ENCODE results near the gene PIP4K2C. TPM values are rescaled to one million over a fixed set of nuclear protein-coding genes. Genes with fewer than 3 reads are reported as not detected.
"Not testable (repeated sequence)": the region's sequence is repeated elsewhere in the genome, so short reads cannot be mapped to it uniquely, and the experiment has no call there.

Gene PIP4K2C
- total and polyA plus RNA-seq, 7 experiments from 2014 or later = 18.5 to 29.7 (median 21.9) TPM

- Mint-ChIP-seq H3K4me1 (peaks cover 0 to 2% (median 0%) of the 10 kb centered on the region in 7 donors), H3K27me3 (peaks cover 11 to 40% (median 13%) of the 10 kb centered on the region in 5 donors), H3K9me3 (peaks cover 0 to 8% (median 3%) of the 10 kb centered on the region in 11 donors), H3K27ac (no peak overlapping the region), H3K4me3 (no peak overlapping the region), H3K36me3 (peaks cover 0 to 3% (median 0%) of the 10 kb centered on the region in 5 donors)
- intact Hi-C loops (cut with micrococcal nuclease) = no loop called here
- DNase-seq (no peak), ATAC-seq (no peak)
- Histone ChIP-seq H3K36me3 (ENCODE audit: control insufficient read depth in 2 of 3, insufficient read depth in 3 of 3, low read length in 3 of 3) (no peaks in the 10 kb centered on the region), H3K27ac (ENCODE audit: low read depth, low read length) (no peak overlapping the region), H3K4me3 (ENCODE audit: low read length) (no peak overlapping the region), H3K27me3 (ENCODE audit: control insufficient read depth in 2 of 2, insufficient read depth in 2 of 2, low read length in 2 of 2) (no peaks in the 10 kb centered on the region), H3K4me1 (ENCODE audit: control insufficient read depth in 2 of 2, insufficient read depth in 2 of 2, low read length in 2 of 2) (no peaks in the 10 kb centered on the region), H3K9me3 (ENCODE audit: control insufficient read depth in 2 of 3, low read length in 3 of 3) (no peaks in the 10 kb centered on the region)
- ChIA-PET POLR2A (no interaction called here), CTCF (no interaction called here)
Measured at GRCh38 chr12:57640175-57641042, 49.4 kb downstream of the PIP4K2C start.

DNA sequence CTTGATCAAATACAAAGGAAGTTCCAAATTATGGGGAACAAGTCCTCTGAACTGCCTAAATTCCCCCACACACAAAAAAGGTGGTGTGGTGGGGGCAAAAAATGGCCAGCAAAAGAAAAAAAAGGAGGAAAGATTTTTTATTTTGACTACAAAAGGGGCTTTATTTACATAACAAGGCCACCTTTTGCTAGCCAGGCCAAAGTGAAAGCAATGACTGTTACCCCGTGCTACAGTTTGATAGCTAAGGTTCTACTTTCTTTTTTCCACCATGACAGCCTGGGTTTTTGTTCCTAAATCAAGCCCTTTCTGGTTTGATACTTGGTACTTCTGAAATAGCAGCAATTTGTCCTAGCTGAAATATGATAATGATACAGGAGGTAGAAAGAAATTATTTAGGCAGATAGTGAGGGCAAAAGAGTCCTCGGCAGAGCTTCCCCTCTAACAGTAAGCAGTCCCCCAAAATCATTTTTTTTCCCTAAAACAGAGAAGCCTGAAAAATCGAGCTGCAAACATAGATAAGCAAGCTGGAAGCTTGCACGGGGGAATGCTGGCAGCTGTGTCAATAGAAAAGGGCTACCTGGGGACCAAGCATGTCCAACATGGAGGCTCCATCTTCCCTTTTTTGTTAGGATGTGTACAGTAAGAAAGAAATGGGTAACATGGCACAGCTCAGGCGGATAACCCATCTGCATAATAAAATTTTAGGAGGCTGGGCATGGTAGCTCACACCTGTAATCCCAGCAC is 50.9 kb downstream of the PIP4K2C start:
- ATAC-seq = no peak
- CTCF ChIA-PET = interaction anchor here (0.6 to 1.7 kb wide), 6 partner anchors 29 to 1755 kb away, joined by 3 to 5 read pairs (median 4); no protein-coding TSS in a partner anchor

DNA sequence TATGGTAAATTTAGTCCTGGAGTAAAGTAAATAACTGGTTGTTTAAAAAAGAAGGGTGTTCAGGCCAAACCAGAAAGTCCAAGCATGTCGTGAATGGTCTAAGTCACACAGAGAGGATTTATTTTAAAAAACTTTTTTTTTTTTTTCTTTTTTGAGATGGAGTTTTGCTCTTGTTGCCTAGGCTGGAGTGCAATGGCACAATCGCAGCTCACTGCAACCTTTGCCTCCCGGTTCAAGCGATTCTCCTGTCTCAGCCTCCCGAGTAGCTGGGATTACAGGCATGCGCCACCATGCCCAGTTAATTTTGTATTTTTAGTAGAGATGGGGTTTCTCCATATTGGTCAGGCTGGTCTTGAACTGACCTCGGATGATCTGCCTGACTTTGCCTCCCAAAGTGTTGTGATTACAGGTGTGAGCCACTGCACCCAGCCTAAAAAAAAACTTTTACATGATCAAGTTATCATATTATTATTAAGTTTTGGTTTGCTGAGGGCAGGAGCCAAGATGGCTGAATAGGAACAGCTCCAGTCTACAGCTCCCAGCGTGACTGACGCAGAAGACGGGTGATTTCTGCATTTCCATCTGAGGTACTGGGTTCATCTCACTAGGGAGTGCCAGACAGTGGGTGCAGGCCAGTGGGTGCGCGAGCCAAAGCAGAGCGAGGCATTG is 55.1 kb downstream of the PIP4K2C start:
- ATAC-seq; H3K36me3 ChIP-seq (ENCODE audit: control insufficient read depth in 2 of 3, insufficient read depth in 3 of 3, low read length in 3 of 3); H3K36me3 Mint-ChIP-seq; DNase-seq; H3K4me3 Mint-ChIP-seq; H3K27ac ChIP-seq (ENCODE audit: low read depth, low read length); H3K4me1 Mint-ChIP-seq; H3K9me3 ChIP-seq (ENCODE audit: control insufficient read depth in 2 of 3, low read length in 3 of 3); intact Hi-C loops (cut with micrococcal nuclease); CTCF ChIA-PET; H3K4me1 ChIP-seq (ENCODE audit: control insufficient read depth in 2 of 2, insufficient read depth in 2 of 2, low read length in 2 of 2); POLR2A ChIA-PET; H3K27ac Mint-ChIP-seq; H3K27me3 ChIP-seq (ENCODE audit: control insufficient read depth in 2 of 2, insufficient read depth in 2 of 2, low read length in 2 of 2); H3K4me3 ChIP-seq (ENCODE audit: low read length): not testable (repeated sequence)
- Mint-ChIP-seq H3K27me3 (peaks cover 0 to 11% (median 8%) of the 10 kb centered on the region in 5 donors), H3K9me3 (peaks cover 0 to 15% (median 4%) of the 10 kb centered on the region in 11 donors)

More for the DNA sequence above, 50.9 kb downstream of the PIP4K2C start:
- Histone ChIP-seq H3K36me3 (ENCODE audit: control insufficient read depth in 2 of 3, insufficient read depth in 3 of 3, low read length in 3 of 3) (no peaks in the 10 kb centered on the region), H3K4me1 (ENCODE audit: control insufficient read depth in 2 of 2, insufficient read depth in 2 of 2, low read length in 2 of 2) (no peaks in the 10 kb centered on the region), H3K27ac (ENCODE audit: low read depth, low read length) (no peak overlapping the region), H3K9me3 (ENCODE audit: control insufficient read depth in 2 of 3, low read length in 3 of 3) (no peaks in the 10 kb centered on the region), H3K4me3 (ENCODE audit: low read length) (no peak overlapping the region), H3K27me3 (ENCODE audit: control insufficient read depth in 2 of 2, insufficient read depth in 2 of 2, low read length in 2 of 2) (no peaks in the 10 kb centered on the region)
- Mint-ChIP-seq H3K9me3 (peaks cover 0 to 15% (median 4%) of the 10 kb centered on the region in 11 donors), H3K27ac (no peak overlapping the region), H3K36me3 (peaks cover 0 to 3% (median 0%) of the 10 kb centered on the region in 5 donors), H3K27me3 (peaks cover 11 to 38% (median 13%) of the 10 kb centered on the region in 5 donors), H3K4me1 (peaks cover 0 to 2% (median 0%) of the 10 kb centered on the region in 7 donors), H3K4me3 (no peak overlapping the region)
- POLR2A ChIA-PET = no interaction called here
- intact Hi-C loops (cut with micrococcal nuclease) = no loop called here
- no peak for DNase-seq

DNA sequence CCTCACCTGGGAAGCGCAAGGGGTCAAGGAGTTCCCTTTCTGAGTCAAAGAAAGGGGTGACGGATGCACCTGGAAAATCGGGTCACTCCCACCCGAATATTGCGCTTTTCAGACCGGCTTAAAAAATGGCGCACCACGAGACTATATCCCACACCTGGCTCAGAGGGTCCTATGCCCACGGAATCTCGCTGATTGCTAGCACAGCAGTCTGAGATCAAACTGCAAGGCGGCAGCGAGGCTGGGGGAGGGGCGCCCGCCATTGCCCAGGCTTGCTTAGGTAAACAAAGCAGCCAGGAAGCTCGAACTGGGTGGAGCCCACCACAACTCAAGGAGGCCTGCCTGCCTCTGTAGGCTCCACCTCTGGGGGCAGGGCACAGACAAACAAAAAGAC is 55.7 kb downstream of the PIP4K2C start:
- H3K27me3 ChIP-seq (ENCODE audit: control insufficient read depth in 2 of 2, insufficient read depth in 2 of 2, low read length in 2 of 2); CTCF ChIA-PET; ATAC-seq; H3K4me3 Mint-ChIP-seq; H3K9me3 ChIP-seq (ENCODE audit: control insufficient read depth in 2 of 3, low read length in 3 of 3); H3K27ac Mint-ChIP-seq; DNase-seq; H3K4me1 ChIP-seq (ENCODE audit: control insufficient read depth in 2 of 2, insufficient read depth in 2 of 2, low read length in 2 of 2); H3K4me3 ChIP-seq (ENCODE audit: low read length); H3K27ac ChIP-seq (ENCODE audit: low read depth, low read length); H3K36me3 Mint-ChIP-seq; H3K4me1 Mint-ChIP-seq; H3K36me3 ChIP-seq (ENCODE audit: control insufficient read depth in 2 of 3, insufficient read depth in 3 of 3, low read length in 3 of 3); intact Hi-C loops (cut with micrococcal nuclease); POLR2A ChIA-PET: not testable (repeated sequence)
- Mint-ChIP-seq H3K27me3 (peaks cover 0 to 11% (median 5%) of the 10 kb centered on the region in 5 donors), H3K9me3 (peaks cover 0 to 15% (median 4%) of the 10 kb centered on the region in 11 donors)

Other genes starting within 250 kb of the PIP4K2C start
- gene R3HDM2, start 160.1 kb upstream of the PIP4K2C start, total RNA-seq = 100 to 1,000 TPM in 4 of 5 experiments, 10 to 100 TPM in 1; 74.9 to 145 (median 120) TPM
- gene R3HDM2, start 160.1 kb upstream of the PIP4K2C start, polyA plus RNA-seq = 10 to 100 TPM; 13.7 to 25.8 TPM
- gene INHBC, start 156.4 kb upstream of the PIP4K2C start, total RNA-seq = under 1 TPM in 1 of 5 experiments, not detected in 4; 0.16 TPM
- not detected for gene INHBC, start 156.4 kb upstream of the PIP4K2C start, polyA plus RNA-seq
- under 1 TPM in 1 of 5 experiments, not detected in 4; 0.12 TPM for gene INHBE, start 135.9 kb upstream of the PIP4K2C start, total RNA-seq
- not detected for gene INHBE, start 135.9 kb upstream of the PIP4K2C start, polyA plus RNA-seq
- 1 to 10 TPM in 2 of 5 experiments, under 1 TPM in 3; 0.39 to 1.4 (median 0.45) TPM for gene GLI1, start 131.4 kb upstream of the PIP4K2C start, total RNA-seq
- gene GLI1, start 131.4 kb upstream of the PIP4K2C start, polyA plus RNA-seq = not detected
- gene ARHGAP9, start 111.3 kb upstream of the PIP4K2C start, total RNA-seq = 100 to 1,000 TPM; 201 to 366 (median 347) TPM
- gene ARHGAP9, start 111.3 kb upstream of the PIP4K2C start, polyA plus RNA-seq = 100 to 1,000 TPM; 198 to 283 TPM
- 100 to 1,000 TPM; 178 to 229 (median 197) TPM for gene MARS1, start 103.1 kb upstream of the PIP4K2C start, total RNA-seq
- gene MARS1, start 103.1 kb upstream of the PIP4K2C start, polyA plus RNA-seq = 100 to 1,000 TPM in 1 of 2 donors, 10 to 100 TPM in 1; 86.0 to 118 TPM
- 100 to 1,000 TPM in 1 of 5 experiments, 10 to 100 TPM in 4; 19.6 to 124 (median 51.6) TPM for gene DDIT3, start 70.7 kb upstream of the PIP4K2C start, total RNA-seq
- gene DDIT3, start 70.7 kb upstream of the PIP4K2C start, polyA plus RNA-seq = 10 to 100 TPM; 15.9 to 23.1 TPM
- 100 to 1,000 TPM in 4 of 5 experiments, 10 to 100 TPM in 1; 85.2 to 127 (median 120) TPM for gene MBD6, start 68.4 kb upstream of the PIP4K2C start, total RNA-seq
- 1 to 10 TPM in 1 of 2 donors, under 1 TPM in 1; 0.50 to 1.0 TPM for gene MBD6, start 68.4 kb upstream of the PIP4K2C start, polyA plus RNA-seq
- gene DCTN2, start 44.0 kb upstream of the PIP4K2C start, total RNA-seq = 10 to 100 TPM; 52.1 to 78.8 (median 63.0) TPM
- 10 to 100 TPM; 53.9 to 78.8 TPM for gene DCTN2, start 44.0 kb upstream of the PIP4K2C start, polyA plus RNA-seq
- 1 to 10 TPM in 4 of 5 experiments, under 1 TPM in 1; 0.95 to 1.7 (median 1.0) TPM for gene KIF5A, start 41.1 kb upstream of the PIP4K2C start, total RNA-seq
- under 1 TPM; 0.06 to 0.09 TPM for gene KIF5A, start 41.1 kb upstream of the PIP4K2C start, polyA plus RNA-seq
- gene DTX3, start 13.6 kb downstream of the PIP4K2C start, total RNA-seq = 10 to 100 TPM; 25.1 to 42.5 (median 35.6) TPM
- 1 to 10 TPM; 5.3 to 6.7 TPM for gene DTX3, start 13.6 kb downstream of the PIP4K2C start, polyA plus RNA-seq
- gene ARHGEF25, start 20.2 kb downstream of the PIP4K2C start, total RNA-seq = 1 to 10 TPM in 1 of 5 experiments, under 1 TPM in 4; 0.29 to 1.2 (median 0.84) TPM
- gene ARHGEF25, start 20.2 kb downstream of the PIP4K2C start, polyA plus RNA-seq = not detected
- 1 to 10 TPM in 1 of 5 experiments, not detected in 4; 1.4 TPM for gene B4GALNT1, start 42.0 kb downstream of the PIP4K2C start, total RNA-seq
- gene B4GALNT1, start 42.0 kb downstream of the PIP4K2C start, polyA plus RNA-seq = not detected
- 100 to 1,000 TPM; 139 to 175 (median 171) TPM for gene OS9, start 102.9 kb downstream of the PIP4K2C start, total RNA-seq
- gene OS9, start 102.9 kb downstream of the PIP4K2C start, polyA plus RNA-seq = 10 to 100 TPM; 59.5 to 70.6 TPM
- gene AGAP2, start 147.6 kb downstream of the PIP4K2C start, total RNA-seq = 10 to 100 TPM; 33.9 to 66.7 (median 60.4) TPM
- gene AGAP2, start 147.6 kb downstream of the PIP4K2C start, polyA plus RNA-seq = 1 to 10 TPM; 3.0 to 6.0 TPM
- 10 to 100 TPM; 12.3 to 23.9 (median 20.3) TPM for gene TSPAN31, start 153.8 kb downstream of the PIP4K2C start, total RNA-seq
- 10 to 100 TPM; 50.1 to 50.5 TPM for gene TSPAN31, start 153.8 kb downstream of the PIP4K2C start, polyA plus RNA-seq
- 100 to 1,000 TPM in 1 of 5 experiments, 10 to 100 TPM in 4; 23.8 to 108 (median 42.9) TPM for gene CDK4, start 161.1 kb downstream of the PIP4K2C start, total RNA-seq
- 100 to 1,000 TPM in 1 of 2 donors, 10 to 100 TPM in 1; 77.6 to 105 TPM for gene CDK4, start 161.1 kb downstream of the PIP4K2C start, polyA plus RNA-seq
- gene MARCHF9, start 163.9 kb downstream of the PIP4K2C start, total RNA-seq = 10 to 100 TPM; 27.8 to 61.7 (median 44.4) TPM
- gene MARCHF9, start 163.9 kb downstream of the PIP4K2C start, polyA plus RNA-seq = 1 to 10 TPM; 3.2 to 6.6 TPM
- 1 to 10 TPM in 4 of 5 experiments, under 1 TPM in 1; 0.97 to 2.6 (median 1.7) TPM for gene CYP27B1, start 175.9 kb downstream of the PIP4K2C start, total RNA-seq
- under 1 TPM in 1 of 2 donors, not detected in 1; 0.20 TPM for gene CYP27B1, start 175.9 kb downstream of the PIP4K2C start, polyA plus RNA-seq
- gene METTL1, start 180.9 kb downstream of the PIP4K2C start, total RNA-seq = 10 to 100 TPM; 11.8 to 30.9 (median 16.0) TPM
- gene METTL1, start 180.9 kb downstream of the PIP4K2C start, polyA plus RNA-seq = 10 to 100 TPM; 13.1 to 20.5 TPM
- gene EEF1AKMT3, start 181.4 kb downstream of the PIP4K2C start, total RNA-seq = 1 to 10 TPM; 1.4 to 5.0 (median 2.1) TPM
- 1 to 10 TPM; 3.0 to 3.2 TPM for gene EEF1AKMT3, start 181.4 kb downstream of the PIP4K2C start, polyA plus RNA-seq
- 10 to 100 TPM; 17.8 to 34.9 (median 22.3) TPM for gene TSFM, start 191.6 kb downstream of the PIP4K2C start, total RNA-seq
- gene TSFM, start 191.6 kb downstream of the PIP4K2C start, polyA plus RNA-seq = 10 to 100 TPM; 26.4 to 30.0 TPM
- 10 to 100 TPM in 2 of 5 experiments, 1 to 10 TPM in 3; 1.7 to 20.3 (median 8.2) TPM for gene AVIL, start 227.5 kb downstream of the PIP4K2C start, total RNA-seq
- under 1 TPM; 0.17 to 0.32 TPM for gene AVIL, start 227.5 kb downstream of the PIP4K2C start, polyA plus RNA-seq